ENCODE results near the gene FBXL4.

DNA sequence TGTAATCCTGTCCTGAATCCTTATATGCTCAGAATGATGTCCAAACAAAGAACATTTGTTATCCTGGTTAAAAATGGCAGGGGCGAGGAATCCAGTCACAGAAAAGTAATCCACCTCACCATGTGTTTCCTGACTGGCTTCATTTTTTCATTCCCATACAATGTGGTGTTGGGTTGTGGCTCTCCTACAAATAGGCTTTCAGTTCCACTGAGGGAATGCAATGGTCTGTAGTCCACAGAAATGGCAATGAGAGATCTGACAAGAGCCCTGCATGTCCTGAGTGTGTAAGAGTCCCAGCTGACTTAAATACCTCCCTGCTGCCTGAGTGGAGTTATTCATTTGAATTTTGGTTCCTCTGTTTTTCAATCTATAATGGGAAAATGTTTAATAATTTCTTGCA is 47.4 kb upstream of the FBXL4 start:
- TF ChIP-seq CTCF (IDR thresholded peaks at IDR 0.05) (no peak), POLR2A (IDR thresholded peaks at IDR 0.05) (no peak)

All from lower leg skin (tissue), 3 donors.